MM.1S (cell line): ENCODE data around the gene PTPRN2.

Experiments used
- DNase-seq: peaks from one replicate; pipeline ENCODE4 v3.0.0-alpha.2; 2015
- H2AFZ ChIP-seq: fragments of 300-600 bp; sonication (generic); 2 replicates; pipeline ENCODE4 v1.6.0; 2016; ENCODE audit warnings: antibody characterized with exemption, low read length
- H3F3A ChIP-seq: fragments of 300-600 bp; sonication (generic); 2 replicates; pipeline ENCODE4 v1.6.1; 2016; ENCODE audit warnings: mild to moderate bottlenecking, antibody characterized with exemption, low read length, moderate library complexity, mixed read lengths; ENCODE audit not compliant: insufficient read depth
- H3K27ac ChIP-seq: fragments of 300-600 bp; sonication (generic); 2 replicates; pipeline ENCODE4 v1.5.1; 2016; ENCODE audit warnings: mild to moderate bottlenecking, low read length
- H3K27me3 ChIP-seq: fragments of 300-600 bp; sonication (generic); replicated peaks from 2 replicates; pipeline ENCODE4 v1.6.0; 2016; ENCODE audit warnings: low read length; ENCODE audit not compliant: insufficient read depth
- H3K36me3 ChIP-seq: fragments of 300-600 bp; sonication (generic); replicated peaks from 2 replicates; pipeline ENCODE4 v1.6.1; 2016; ENCODE audit warnings: mild to moderate bottlenecking, low read length, mixed read lengths; ENCODE audit not compliant: insufficient read depth
- H3K4me1 ChIP-seq: fragments of 300-600 bp; sonication (generic); 2 replicates; pipeline ENCODE4 v1.6.1; 2016; ENCODE audit warnings: low read length, mixed read lengths
- H3K4me2 ChIP-seq: fragments of 300-600 bp; sonication (generic); 2 replicates; pipeline ENCODE4 v1.6.0; 2016; ENCODE audit warnings: low read depth, low read length
- H3K4me3 ChIP-seq: fragments of 300-600 bp; sonication (generic); 2 replicates; pipeline ENCODE4 v1.5.1; 2016; ENCODE audit warnings: low read length, mixed read lengths
- H3K79me2 ChIP-seq: fragments of 300-600 bp; sonication (generic); 2 replicates; pipeline ENCODE4 v1.6.1; 2016; ENCODE audit warnings: mixed run types, low read length, mixed read lengths
- H3K9ac ChIP-seq: fragments of 300-600 bp; sonication (generic); 2 replicates; pipeline ENCODE4 v1.6.1; 2016; ENCODE audit warnings: low read length, mixed read lengths
- H3K9me2 ChIP-seq: fragments of 300-600 bp; sonication (generic); replicated peaks from 2 replicates; pipeline ENCODE4 v1.6.1; 2016; ENCODE audit warnings: mild to moderate bottlenecking, low read length, mixed read lengths; ENCODE audit not compliant: insufficient read depth
- H3K9me3 ChIP-seq: fragments of 300-600 bp; sonication (generic); replicated peaks from 2 replicates; pipeline ENCODE4 v1.6.1; 2016; ENCODE audit warnings: mild to moderate bottlenecking, low read length, mixed read lengths; ENCODE audit not compliant: insufficient read depth
- H4K20me1 ChIP-seq: fragments of 300-600 bp; sonication (generic); 2 replicates; pipeline ENCODE4 v1.6.1; 2016; ENCODE audit warnings: mild to moderate bottlenecking, low read length, moderate library complexity, mixed read lengths; ENCODE audit not compliant: insufficient read depth
- CTCF ChIP-seq: fragments of 300-600 bp; sonication (generic); IDR thresholded peaks from 2 replicates; pipeline ENCODE4 v1.5.1; 2016; ENCODE audit warnings: antibody characterized with exemption, low read length, mixed read lengths
- EZH2 ChIP-seq: fragments of 300-600 bp; sonication (generic); optimal IDR thresholded peaks from 2 replicates; pipeline ENCODE3; 2017; ENCODE audit warnings: low read depth, mild to moderate bottlenecking, antibody characterized with exemption, low read length, mixed read lengths
- EZH2phosphoT487 ChIP-seq: fragments of 300-600 bp; sonication (generic); IDR thresholded peaks from 2 replicates; pipeline ENCODE4 v1.6.1; 2018; ENCODE audit warnings: antibody characterized with exemption, low read length

Gene PTPRN2

GRCh38 chr7:158302274-158303070 lies 285.2 kb downstream of the PTPRN2 start:
- H3K27ac ChIP-seq = no peak overlapping the region

GRCh38 chr7:158301207-158301606 lies 286.4 kb downstream of the PTPRN2 start:
- no peak overlapping the region for H3K4me2 ChIP-seq
- DNase-seq = no peak

More at GRCh38 chr7:158302274-158303070, 285.2 kb downstream of the PTPRN2 start:
- Histone ChIP-seq H4K20me1 (no peaks in the 10 kb centered on the region), H3K4me1 (no peaks in the 10 kb centered on the region), H3K27me3 (peaks cover 69% of the 10 kb centered on the region), H2AFZ (no peak overlapping the region), H3K79me2 (no peaks in the 10 kb centered on the region), H3K9me3 (no peaks in the 10 kb centered on the region), H3K4me2 (no peak overlapping the region), H3K36me3 (no peaks in the 10 kb centered on the region), H3K9me2 (no peaks in the 10 kb centered on the region), H3F3A (no peaks in the 10 kb centered on the region), H3K4me3 (no peak overlapping the region), H3K9ac (no peak overlapping the region)
- TF ChIP-seq EZH2phosphoT487 = no peak
- DNase-seq = no peak

GRCh38 chr7:158300427-158300826 lies 287.2 kb downstream of the PTPRN2 start:
- H3F3A ChIP-seq = no peaks in the 10 kb centered on the region
- H3K79me2 ChIP-seq = no peaks in the 10 kb centered on the region
- H3K9ac ChIP-seq = no peak overlapping the region
- no peak for DNase-seq
- H3K4me2 ChIP-seq = no peak overlapping the region
- no peaks in the 10 kb centered on the region for H3K4me1 ChIP-seq
- no peak overlapping the region for H3K4me3 ChIP-seq
- H3K27me3 ChIP-seq = peaks cover 82% of the 10 kb centered on the region
- H3K9me3 ChIP-seq = no peaks in the 10 kb centered on the region
- H4K20me1 ChIP-seq = no peaks in the 10 kb centered on the region
- no peak overlapping the region for H3K27ac ChIP-seq
- no peaks in the 10 kb centered on the region for H3K36me3 ChIP-seq
- no peak overlapping the region for H2AFZ ChIP-seq
- TF ChIP-seq EZH2phosphoT487 (no peak), EZH2 (no peak), CTCF (no peak)
- H3K9me2 ChIP-seq = no peaks in the 10 kb centered on the region

More at GRCh38 chr7:158301207-158301606, 286.4 kb downstream of the PTPRN2 start:
- H3K79me2 ChIP-seq = no peaks in the 10 kb centered on the region
- H3K4me1 ChIP-seq = no peaks in the 10 kb centered on the region
- peaks cover 81% of the 10 kb centered on the region for H3K27me3 ChIP-seq
- no peak overlapping the region for H3K27ac ChIP-seq
- H3K9me2 ChIP-seq = no peaks in the 10 kb centered on the region
- H4K20me1 ChIP-seq = no peaks in the 10 kb centered on the region
- no peak overlapping the region for H3K4me3 ChIP-seq
- H3K9ac ChIP-seq = no peak overlapping the region
- TF ChIP-seq EZH2 (no peak), CTCF (no peak), EZH2phosphoT487 (no peak)
- no peak overlapping the region for H2AFZ ChIP-seq
- H3K9me3 ChIP-seq = no peaks in the 10 kb centered on the region
- H3K36me3 ChIP-seq = no peaks in the 10 kb centered on the region
- H3F3A ChIP-seq = no peaks in the 10 kb centered on the region

- Histone ChIP-seq H3F3A (no peaks in the 10 kb centered on the region), H3K9me3 (no peaks in the 10 kb centered on the region), H3K79me2 (no peaks in the 10 kb centered on the region), H3K27me3 (peaks cover 80% of the 10 kb centered on the region), H3K4me1 (no peaks in the 10 kb centered on the region), H3K4me2 (no peak overlapping the region), H3K36me3 (no peaks in the 10 kb centered on the region), H3K27ac (no peak overlapping the region), H3K9ac (no peak overlapping the region), H3K9me2 (no peaks in the 10 kb centered on the region), H2AFZ (no peak overlapping the region), H4K20me1 (no peaks in the 10 kb centered on the region), H3K4me3 (no peak overlapping the region)
- TF ChIP-seq EZH2 (no peak), EZH2phosphoT487 (no peak), CTCF (no peak)
- DNase-seq = no peak
Observed at GRCh38 chr7:158299607-158300006, 288.0 kb downstream of the PTPRN2 start.
